HepG2 (cell line): ENCODE data around the gene MRPL48.

Source experiments
- EZH2 ChIP-seq: conservative IDR thresholded peaks from 2 replicates; pipeline ENCODE4 v1.6.1; 2012; ENCODE audit warnings: mild to moderate bottlenecking, low read depth, low read length, moderate library complexity
- HOXD1 ChIP-seq: sonication (generic); formaldehyde crosslinking; IDR thresholded peaks from 2 replicates; pipeline ENCODE4 v1.5.0; 2020; ENCODE audit warnings: missing genetic modification reagents
- MEIS1 ChIP-seq: sonication (generic); formaldehyde crosslinking; IDR thresholded peaks from 2 replicates; pipeline ENCODE4 v1.9.0; 2021; ENCODE audit warnings: mild to moderate bottlenecking, missing genetic modification reagents, moderate library complexity, borderline replicate concordance
- NFE2 ChIP-seq: sonication (generic); formaldehyde crosslinking; IDR thresholded peaks from 2 replicates; pipeline ENCODE4 v1.4.0; 2020; ENCODE audit warnings: missing genetic modification reagents
- PITX1 ChIP-seq: sonication (generic); formaldehyde crosslinking; IDR thresholded peaks from 2 replicates; pipeline ENCODE4 v1.5.1; 2020; ENCODE audit warnings: mild to moderate bottlenecking, missing genetic modification reagents
- RAD21 ChIP-seq: fragments of 450-650 bp; formaldehyde crosslinking; IDR thresholded peaks from 2 replicates; pipeline ENCODE4 v1.5.0; 2020; ENCODE audit warnings: mild to moderate bottlenecking
- SMARCC2 ChIP-seq: fragments of 450-650 bp; IDR thresholded peaks from 2 replicates; pipeline ENCODE4 v1.6.1; 2017; ENCODE audit warnings: antibody characterized with exemption, mild to moderate bottlenecking
- TF ChIP-seq, protein P1 (sequence below): sonication (generic); formaldehyde crosslinking; IDR thresholded peaks from 2 replicates; pipeline ENCODE4 v1.9.0; 2021; ENCODE audit warnings: missing genetic modification reagents, borderline replicate concordance
- TF ChIP-seq, protein P2 (sequence below): sonication (generic); formaldehyde crosslinking; IDR thresholded peaks from 2 replicates; pipeline ENCODE4 v1.4.0; 2020; ENCODE audit warnings: missing genetic modification reagents
- TF ChIP-seq, protein P3 (sequence below): sonication (generic); formaldehyde crosslinking; IDR thresholded peaks from 2 replicates; pipeline ENCODE4 v1.4.0; 2020; ENCODE audit warnings: missing genetic modification reagents
- TF ChIP-seq, protein P4 (sequence below), 2 experiments: sonication (generic) in 1 of 2; formaldehyde crosslinking in 1 of 2; IDR thresholded peaks; 2 replicates each; pipeline versions ENCODE4 v1.5.1 to v1.6.1; 2011 to 2020; ENCODE audit warnings: borderline replicate concordance in 1 of 2, low read depth in 1 of 2, low read length in 1 of 2, mild to moderate bottlenecking in 1 of 2, missing genetic modification reagents in 1 of 2, moderate library complexity in 1 of 2
- TF ChIP-seq, protein P5 (sequence below): sonication (generic); formaldehyde crosslinking; IDR thresholded peaks from 2 replicates; pipeline ENCODE4 v1.5.0; 2020; ENCODE audit warnings: mild to moderate bottlenecking, missing genetic modification reagents, moderate library complexity
- TF ChIP-seq, protein P6 (sequence below): sonication (generic); formaldehyde crosslinking; IDR thresholded peaks from 2 replicates; pipeline ENCODE4 v1.4.0; 2020; ENCODE audit warnings: mild to moderate bottlenecking, missing genetic modification reagents
- TF ChIP-seq, protein P7 (sequence below): sonication (generic); formaldehyde crosslinking; IDR thresholded peaks from 2 replicates; pipeline ENCODE4 v1.4.0; 2020; ENCODE audit warnings: low read depth, mild to moderate bottlenecking, missing genetic modification reagents

DNA sequence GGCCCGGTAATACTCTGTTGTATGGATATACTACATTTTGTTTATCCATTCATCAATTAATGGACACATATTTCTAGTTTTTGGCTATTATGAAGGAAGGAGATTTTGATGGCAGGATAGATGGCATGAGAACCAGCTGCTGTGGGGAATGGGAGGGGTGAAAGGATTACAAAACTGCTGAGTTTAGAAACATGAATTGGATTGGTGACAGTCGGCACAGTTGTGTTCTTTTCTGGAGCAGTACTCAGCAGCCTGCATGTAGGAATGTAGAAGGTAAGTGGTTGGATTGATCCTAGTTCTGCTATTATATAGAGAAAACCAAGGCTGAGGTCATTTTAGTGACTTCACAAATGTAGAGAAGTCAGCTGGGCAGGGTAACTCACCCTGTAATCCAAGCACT, 96.2 kb downstream of the MRPL48 start:
- TF ChIP-seq EZH2 (no peak), MEIS1 (no peak), HOXD1 (CRISPR knock-in tag) (no peak), RAD21 (CRISPR knock-in tag) (no peak), NFE2 (CRISPR knock-in tag) (no peak), SMARCC2 (no peak), PITX1 (CRISPR knock-in tag) (no peak)
- TF ChIP-seq, protein P1, sequence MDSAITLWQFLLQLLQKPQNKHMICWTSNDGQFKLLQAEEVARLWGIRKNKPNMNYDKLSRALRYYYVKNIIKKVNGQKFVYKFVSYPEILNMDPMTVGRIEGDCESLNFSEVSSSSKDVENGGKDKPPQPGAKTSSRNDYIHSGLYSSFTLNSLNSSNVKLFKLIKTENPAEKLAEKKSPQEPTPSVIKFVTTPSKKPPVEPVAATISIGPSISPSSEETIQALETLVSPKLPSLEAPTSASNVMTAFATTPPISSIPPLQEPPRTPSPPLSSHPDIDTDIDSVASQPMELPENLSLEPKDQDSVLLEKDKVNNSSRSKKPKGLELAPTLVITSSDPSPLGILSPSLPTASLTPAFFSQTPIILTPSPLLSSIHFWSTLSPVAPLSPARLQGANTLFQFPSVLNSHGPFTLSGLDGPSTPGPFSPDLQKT (CRISPR knock-in tag): no peak
- TF ChIP-seq, protein P2, sequence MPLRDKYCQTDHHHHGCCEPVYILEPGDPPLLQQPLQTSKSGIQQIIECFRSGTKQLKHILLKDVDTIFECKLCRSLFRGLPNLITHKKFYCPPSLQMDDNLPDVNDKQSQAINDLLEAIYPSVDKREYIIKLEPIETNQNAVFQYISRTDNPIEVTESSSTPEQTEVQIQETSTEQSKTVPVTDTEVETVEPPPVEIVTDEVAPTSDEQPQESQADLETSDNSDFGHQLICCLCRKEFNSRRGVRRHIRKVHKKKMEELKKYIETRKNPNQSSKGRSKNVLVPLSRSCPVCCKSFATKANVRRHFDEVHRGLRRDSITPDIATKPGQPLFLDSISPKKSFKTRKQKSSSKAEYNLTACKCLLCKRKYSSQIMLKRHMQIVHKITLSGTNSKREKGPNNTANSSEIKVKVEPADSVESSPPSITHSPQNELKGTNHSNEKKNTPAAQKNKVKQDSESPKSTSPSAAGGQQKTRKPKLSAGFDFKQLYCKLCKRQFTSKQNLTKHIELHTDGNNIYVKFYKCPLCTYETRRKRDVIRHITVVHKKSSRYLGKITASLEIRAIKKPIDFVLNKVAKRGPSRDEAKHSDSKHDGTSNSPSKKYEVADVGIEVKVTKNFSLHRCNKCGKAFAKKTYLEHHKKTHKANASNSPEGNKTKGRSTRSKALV (CRISPR knock-in tag): no peak
- TF ChIP-seq, protein P3, sequence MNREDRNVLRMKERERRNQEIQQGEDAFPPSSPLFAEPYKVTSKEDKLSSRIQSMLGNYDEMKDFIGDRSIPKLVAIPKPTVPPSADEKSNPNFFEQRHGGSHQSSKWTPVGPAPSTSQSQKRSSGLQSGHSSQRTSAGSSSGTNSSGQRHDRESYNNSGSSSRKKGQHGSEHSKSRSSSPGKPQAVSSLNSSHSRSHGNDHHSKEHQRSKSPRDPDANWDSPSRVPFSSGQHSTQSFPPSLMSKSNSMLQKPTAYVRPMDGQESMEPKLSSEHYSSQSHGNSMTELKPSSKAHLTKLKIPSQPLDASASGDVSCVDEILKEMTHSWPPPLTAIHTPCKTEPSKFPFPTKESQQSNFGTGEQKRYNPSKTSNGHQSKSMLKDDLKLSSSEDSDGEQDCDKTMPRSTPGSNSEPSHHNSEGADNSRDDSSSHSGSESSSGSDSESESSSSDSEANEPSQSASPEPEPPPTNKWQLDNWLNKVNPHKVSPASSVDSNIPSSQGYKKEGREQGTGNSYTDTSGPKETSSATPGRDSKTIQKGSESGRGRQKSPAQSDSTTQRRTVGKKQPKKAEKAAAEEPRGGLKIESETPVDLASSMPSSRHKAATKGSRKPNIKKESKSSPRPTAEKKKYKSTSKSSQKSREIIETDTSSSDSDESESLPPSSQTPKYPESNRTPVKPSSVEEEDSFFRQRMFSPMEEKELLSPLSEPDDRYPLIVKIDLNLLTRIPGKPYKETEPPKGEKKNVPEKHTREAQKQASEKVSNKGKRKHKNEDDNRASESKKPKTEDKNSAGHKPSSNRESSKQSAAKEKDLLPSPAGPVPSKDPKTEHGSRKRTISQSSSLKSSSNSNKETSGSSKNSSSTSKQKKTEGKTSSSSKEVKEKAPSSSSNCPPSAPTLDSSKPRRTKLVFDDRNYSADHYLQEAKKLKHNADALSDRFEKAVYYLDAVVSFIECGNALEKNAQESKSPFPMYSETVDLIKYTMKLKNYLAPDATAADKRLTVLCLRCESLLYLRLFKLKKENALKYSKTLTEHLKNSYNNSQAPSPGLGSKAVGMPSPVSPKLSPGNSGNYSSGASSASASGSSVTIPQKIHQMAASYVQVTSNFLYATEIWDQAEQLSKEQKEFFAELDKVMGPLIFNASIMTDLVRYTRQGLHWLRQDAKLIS (CRISPR knock-in tag): no peak
- TF ChIP-seq, protein P4, sequence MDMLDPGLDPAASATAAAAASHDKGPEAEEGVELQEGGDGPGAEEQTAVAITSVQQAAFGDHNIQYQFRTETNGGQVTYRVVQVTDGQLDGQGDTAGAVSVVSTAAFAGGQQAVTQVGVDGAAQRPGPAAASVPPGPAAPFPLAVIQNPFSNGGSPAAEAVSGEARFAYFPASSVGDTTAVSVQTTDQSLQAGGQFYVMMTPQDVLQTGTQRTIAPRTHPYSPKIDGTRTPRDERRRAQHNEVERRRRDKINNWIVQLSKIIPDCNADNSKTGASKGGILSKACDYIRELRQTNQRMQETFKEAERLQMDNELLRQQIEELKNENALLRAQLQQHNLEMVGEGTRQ (IDR thresholded peaks at IDR 0.05; ENCODE audit: low read depth, low read length): no peak
- TF ChIP-seq, protein P4 (CRISPR knock-in tag; IDR thresholded peaks at IDR 0.05; ENCODE audit: borderline replicate concordance): no peak
- TF ChIP-seq, protein P5, sequence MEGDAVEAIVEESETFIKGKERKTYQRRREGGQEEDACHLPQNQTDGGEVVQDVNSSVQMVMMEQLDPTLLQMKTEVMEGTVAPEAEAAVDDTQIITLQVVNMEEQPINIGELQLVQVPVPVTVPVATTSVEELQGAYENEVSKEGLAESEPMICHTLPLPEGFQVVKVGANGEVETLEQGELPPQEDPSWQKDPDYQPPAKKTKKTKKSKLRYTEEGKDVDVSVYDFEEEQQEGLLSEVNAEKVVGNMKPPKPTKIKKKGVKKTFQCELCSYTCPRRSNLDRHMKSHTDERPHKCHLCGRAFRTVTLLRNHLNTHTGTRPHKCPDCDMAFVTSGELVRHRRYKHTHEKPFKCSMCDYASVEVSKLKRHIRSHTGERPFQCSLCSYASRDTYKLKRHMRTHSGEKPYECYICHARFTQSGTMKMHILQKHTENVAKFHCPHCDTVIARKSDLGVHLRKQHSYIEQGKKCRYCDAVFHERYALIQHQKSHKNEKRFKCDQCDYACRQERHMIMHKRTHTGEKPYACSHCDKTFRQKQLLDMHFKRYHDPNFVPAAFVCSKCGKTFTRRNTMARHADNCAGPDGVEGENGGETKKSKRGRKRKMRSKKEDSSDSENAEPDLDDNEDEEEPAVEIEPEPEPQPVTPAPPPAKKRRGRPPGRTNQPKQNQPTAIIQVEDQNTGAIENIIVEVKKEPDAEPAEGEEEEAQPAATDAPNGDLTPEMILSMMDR (CRISPR knock-in tag): no peak
- TF ChIP-seq, protein P6, sequence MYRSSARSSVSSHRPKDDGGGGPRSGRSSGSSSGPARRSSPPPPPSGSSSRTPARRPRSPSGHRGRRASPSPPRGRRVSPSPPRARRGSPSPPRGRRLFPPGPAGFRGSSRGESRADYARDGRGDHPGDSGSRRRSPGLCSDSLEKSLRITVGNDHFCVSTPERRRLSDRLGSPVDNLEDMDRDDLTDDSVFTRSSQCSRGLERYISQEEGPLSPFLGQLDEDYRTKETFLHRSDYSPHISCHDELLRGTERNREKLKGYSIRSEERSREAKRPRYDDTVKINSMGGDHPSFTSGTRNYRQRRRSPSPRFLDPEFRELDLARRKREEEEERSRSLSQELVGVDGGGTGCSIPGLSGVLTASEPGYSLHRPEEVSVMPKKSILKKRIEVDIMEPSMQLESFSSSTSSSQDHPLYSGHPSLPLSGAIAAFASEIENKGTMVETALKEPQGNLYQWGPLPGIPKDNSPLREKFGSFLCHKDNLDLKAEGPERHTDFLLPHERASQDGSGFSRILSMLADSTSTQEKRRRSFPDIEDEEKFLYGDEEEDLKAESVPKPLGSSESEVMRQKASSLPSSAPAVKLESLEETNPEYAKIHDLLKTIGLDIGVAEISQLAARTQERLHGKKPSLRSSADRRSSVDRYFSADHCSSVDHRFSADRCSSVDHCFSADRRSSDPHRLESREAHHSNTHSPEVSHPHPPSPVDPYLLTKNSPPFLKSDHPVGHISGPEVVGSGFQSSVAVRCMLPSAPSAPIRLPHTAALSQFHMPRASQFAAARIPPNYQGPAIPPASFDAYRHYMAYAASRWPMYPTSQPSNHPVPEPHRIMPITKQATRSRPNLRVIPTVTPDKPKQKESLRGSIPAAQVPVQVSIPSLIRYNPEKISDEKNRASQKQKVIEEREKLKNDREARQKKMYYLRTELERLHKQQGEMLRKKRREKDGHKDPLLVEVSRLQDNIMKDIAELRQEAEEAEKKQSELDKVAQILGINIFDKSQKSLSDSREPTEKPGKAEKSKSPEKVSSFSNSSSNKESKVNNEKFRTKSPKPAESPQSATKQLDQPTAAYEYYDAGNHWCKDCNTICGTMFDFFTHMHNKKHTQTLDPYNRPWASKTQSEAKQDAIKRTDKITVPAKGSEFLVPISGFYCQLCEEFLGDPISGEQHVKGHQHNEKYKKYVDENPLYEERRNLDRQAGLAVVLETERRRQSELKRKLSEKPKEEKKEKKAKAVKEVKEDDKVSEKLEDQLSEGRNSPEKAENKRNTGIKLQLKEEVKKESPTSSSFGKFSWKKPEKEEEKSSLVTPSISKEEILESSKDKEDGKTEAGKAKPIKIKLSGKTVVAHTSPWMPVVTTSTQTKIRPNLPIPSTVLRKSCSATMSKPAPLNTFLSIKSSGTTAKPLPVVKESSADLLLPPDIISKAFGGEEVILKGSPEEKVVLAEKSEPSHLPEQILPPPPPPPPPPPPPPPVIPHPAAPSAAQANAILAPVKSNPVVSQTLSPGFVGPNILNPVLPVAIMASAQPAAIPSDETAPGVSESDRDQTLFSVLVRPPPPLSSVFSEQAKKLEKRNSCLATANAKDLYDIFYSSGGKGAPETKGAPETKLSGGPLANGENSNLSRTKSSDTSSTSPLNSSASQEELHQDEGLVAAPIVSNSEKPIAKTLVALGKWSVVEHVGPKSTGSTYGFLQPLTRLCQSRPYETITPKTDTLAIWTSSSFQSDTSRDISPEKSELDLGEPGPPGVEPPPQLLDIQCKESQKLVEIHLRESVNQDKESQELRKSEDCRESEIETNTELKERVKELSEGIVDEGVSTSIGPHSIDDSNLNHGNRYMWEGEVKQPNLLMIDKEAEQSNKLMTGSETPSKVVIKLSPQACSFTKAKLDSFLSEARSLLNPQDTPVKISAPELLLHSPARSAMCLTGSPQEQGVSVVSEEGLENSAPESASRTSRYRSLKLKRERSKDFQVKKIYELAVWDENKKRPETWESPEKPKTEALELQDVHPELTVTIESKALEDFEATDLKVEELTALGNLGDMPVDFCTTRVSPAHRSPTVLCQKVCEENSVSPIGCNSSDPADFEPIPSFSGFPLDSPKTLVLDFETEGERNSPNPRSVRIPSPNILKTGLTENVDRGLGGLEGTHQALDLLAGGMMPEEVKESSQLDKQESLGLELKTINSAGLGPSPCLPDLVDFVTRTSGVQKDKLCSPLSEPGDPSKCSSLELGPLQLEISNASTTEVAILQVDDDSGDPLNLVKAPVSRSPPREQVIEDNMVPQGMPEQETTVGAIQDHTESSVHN (CRISPR knock-in tag): no peak
- TF ChIP-seq, protein P7, sequence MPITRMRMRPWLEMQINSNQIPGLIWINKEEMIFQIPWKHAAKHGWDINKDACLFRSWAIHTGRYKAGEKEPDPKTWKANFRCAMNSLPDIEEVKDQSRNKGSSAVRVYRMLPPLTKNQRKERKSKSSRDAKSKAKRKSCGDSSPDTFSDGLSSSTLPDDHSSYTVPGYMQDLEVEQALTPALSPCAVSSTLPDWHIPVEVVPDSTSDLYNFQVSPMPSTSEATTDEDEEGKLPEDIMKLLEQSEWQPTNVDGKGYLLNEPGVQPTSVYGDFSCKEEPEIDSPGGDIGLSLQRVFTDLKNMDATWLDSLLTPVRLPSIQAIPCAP (CRISPR knock-in tag): no peak
